Endothelial cell of umbilical vein (primary cell): ENCODE results near the gene RCOR1. TPM values are rescaled to one million over a fixed set of nuclear protein-coding genes. Genes with fewer than 3 reads are reported as not detected.

Experiments
- BruUV-seq: library from RNA; stranded (reverse); fragments of 400-500 nt; replicated peaks from 2 replicates; lab custom pipeline; 2021; lab: Mats Ljungman, UMichigan
- CTCF ChIA-PET: fragments of 300-600, 350-600 bp; sonication (Branson Sonifier 250); formaldehyde crosslinking; loops from one replicate; lab custom pipeline; 2021; ENCODE audit warnings: antibody characterized with exemption, inconsistent platforms; lab: Charles Lee
- POLR2A ChIA-PET: fragments of 300-600, 350-600 bp; sonication (Branson Sonifier 250); formaldehyde crosslinking; loops from one replicate; lab custom pipeline; 2021; ENCODE audit warnings: antibody characterized with exemption, inconsistent platforms; lab: Charles Lee
- DNase-seq: peaks from one replicate; pipeline ENCODE4 v3.0.0-alpha.2; 2011; ENCODE audit warnings: low read depth, low spot score
- FAIRE-seq: peaks from 2 replicates; lab custom pipeline; 2011; peaks lifted over from hg19 to GRCh38; lab: Jason Lieb, UNC
- H2AFZ ChIP-seq: 2 replicates; pipeline ENCODE4 v1.6.0; 2012; ENCODE audit warnings: low read depth, low read length, control low read depth, inconsistent platforms
- H3K27ac ChIP-seq: 2 replicates; pipeline ENCODE4 v1.5.1; 2011; ENCODE audit warnings: low read depth, mild to moderate bottlenecking, control low read depth, low read length, moderate library complexity; ENCODE audit not compliant: insufficient read depth
- H3K27me3 ChIP-seq, 2 experiments: 2 replicates each; pipeline versions ENCODE4 v1.6.0 to v1.6.1; 2011; ENCODE audit warnings: low read length in 2 of 2, mixed read lengths in 1 of 2; ENCODE audit not compliant: control insufficient read depth in 2 of 2, insufficient read depth in 2 of 2
- H3K36me3 ChIP-seq, 2 experiments: 2 replicates in 1 of 2; 3 replicates in 1 of 2; pipeline ENCODE4 v1.5.1; 2011; ENCODE audit warnings: low read length in 2 of 2, mild to moderate bottlenecking in 1 of 2, moderate library complexity in 1 of 2; ENCODE audit not compliant: control insufficient read depth in 2 of 2, insufficient read depth in 2 of 2; ENCODE audit errors: extremely low read depth in 1 of 2
- H3K4me1 ChIP-seq: 3 replicates; pipeline ENCODE4 v1.5.1; 2011; ENCODE audit warnings: mild to moderate bottlenecking, low read length; ENCODE audit not compliant: control insufficient read depth, insufficient read depth; ENCODE audit errors: extremely low read depth
- H3K4me2 ChIP-seq: 2 replicates; pipeline ENCODE4 v1.6.1; 2011; ENCODE audit warnings: low read length, control low read depth, mixed read lengths; ENCODE audit not compliant: insufficient read depth
- H3K4me3 ChIP-seq, 3 experiments: fragments of 200-600 bp in 1 of 3; sonication (generic), shearing (Covaris generic) in 1 of 3; replicated peaks in 1 of 3; 2 replicates each; pipeline ENCODE4 v1.5.1; 2011 to 2016; ENCODE audit warnings: control low read depth in 3 of 3, low read length in 3 of 3, mild to moderate bottlenecking in 2 of 3, inconsistent platforms in 1 of 3, low read depth in 1 of 3, moderate library complexity in 1 of 3; ENCODE audit not compliant: insufficient read depth in 1 of 3
- H3K79me2 ChIP-seq: 2 replicates; pipeline ENCODE4 v1.6.0; 2012; ENCODE audit warnings: low read length, inconsistent platforms; ENCODE audit not compliant: control insufficient read depth, insufficient read depth
- H3K9ac ChIP-seq: replicated peaks from 2 replicates; pipeline ENCODE3; 2011; ENCODE audit warnings: low read length, control low read depth; ENCODE audit not compliant: insufficient read depth; ENCODE audit errors: extremely low read depth
- H3K9me1 ChIP-seq: replicated peaks from 3 replicates; pipeline ENCODE4 v1.6.0; 2011; ENCODE audit warnings: mild to moderate bottlenecking, low read length; ENCODE audit not compliant: control insufficient read depth, insufficient read depth; ENCODE audit errors: extremely low read depth
- H3K9me3 ChIP-seq: replicated peaks from 2 replicates; pipeline ENCODE4 v1.5.1; 2012; ENCODE audit warnings: low read length, inconsistent platforms; ENCODE audit not compliant: control insufficient read depth, insufficient read depth
- H4K20me1 ChIP-seq: replicated peaks from 2 replicates; pipeline ENCODE3; 2011; ENCODE audit warnings: mild to moderate bottlenecking, low read length; ENCODE audit not compliant: control insufficient read depth, insufficient read depth; ENCODE audit errors: extremely low read depth
- CTCF ChIP-seq, 2 donors: IDR thresholded peaks; 1 replicate in 1 of 2; 2 replicates in 1 of 2; pipeline ENCODE4 v1.5.1; 2011; ENCODE audit warnings: low read length in 2 of 2, mild to moderate bottlenecking in 2 of 2, moderate library complexity in 2 of 2, control low read depth in 1 of 2, inconsistent platforms in 1 of 2, low read depth in 1 of 2; ENCODE audit not compliant: insufficient read depth in 1 of 2; ENCODE audit errors: extremely low read depth in 1 of 2
- EZH2 ChIP-seq: IDR thresholded peaks from 2 replicates; pipeline ENCODE4 v1.6.1; 2012; ENCODE audit warnings: borderline replicate concordance, low read depth, mild to moderate bottlenecking, moderate library complexity, low read length, inconsistent platforms; ENCODE audit not compliant: severe bottlenecking
- FOS ChIP-seq: IDR thresholded peaks from 2 replicates; pipeline ENCODE4 v1.6.1; 2011; ENCODE audit warnings: mild to moderate bottlenecking, low read length, moderate library complexity, borderline replicate concordance; ENCODE audit not compliant: insufficient read depth
- GATA2 ChIP-seq: IDR thresholded peaks from 2 replicates; pipeline ENCODE4 v1.7.0; 2011; ENCODE audit warnings: low read depth, mild to moderate bottlenecking, moderate library complexity, mixed read lengths, low read length; ENCODE audit not compliant: insufficient read length, insufficient read depth
- JUN ChIP-seq: IDR thresholded peaks from 2 replicates; pipeline ENCODE4 v1.6.1; 2011; ENCODE audit warnings: borderline replicate concordance, low read depth; ENCODE audit not compliant: insufficient read length, insufficient read depth
- MAX ChIP-seq: IDR thresholded peaks from 2 replicates; pipeline ENCODE4 v1.6.1; 2011; ENCODE audit not compliant: insufficient read depth, insufficient read length
- MYC ChIP-seq: IDR thresholded peaks from one replicate; pipeline ENCODE4 v1.6.1; 2011; ENCODE audit warnings: mild to moderate bottlenecking, low read depth, low read length
- POLR2A ChIP-seq: IDR thresholded peaks from 2 replicates; pipeline ENCODE4 v1.6.1; 2012; ENCODE audit warnings: low read depth, mild to moderate bottlenecking, control low read depth, low read length
- POLR2AphosphoS5 ChIP-seq: IDR thresholded peaks from 2 replicates; pipeline ENCODE4 v1.6.1; 2012; ENCODE audit warnings: low read depth, mild to moderate bottlenecking, control low read depth, low read length, moderate library complexity; ENCODE audit not compliant: insufficient read depth
- dilution Hi-C: fragments of 300-500 bp; cut with MboI; formaldehyde crosslinking; loops from one replicate; pipeline ENCODE4 v1.15.0; 2019; ENCODE audit warnings: low sequenced_read_pairs; ENCODE audit not compliant: extremely low pct_ligation_motif_present
- intact Hi-C: fragments of 100-400 bp; cut with micrococcal nuclease; formaldehyde crosslinking; loops from one replicate; pipeline ENCODE4 v1.10.0; 2022
- polyA plus RNA-seq, 4 experiments: library from polyadenylated mRNA; depleted of rRNA in 3 of 4; stranded (reverse) in 3 of 4; unstranded in 1 of 4; fragments of >200 nt; gene quantifications; 2 replicates each; pipeline versions ENCODE4 v1.2.1 to v1.2.3, GENCODE V29; 2011 to 2012; ENCODE audit warnings: missing spikeins in 1 of 4
- total RNA-seq: library from RNA; stranded (reverse); gene quantifications from 2 replicates; pipeline ENCODE4 v1.2.3, GENCODE V29; 2021

RCOR1 gene
- total and polyA plus RNA-seq, 2 donors (not counting 3 experiments of a cell fraction or from before 2014, with no cell fraction given), result 15.6 to 32.2 TPM

- no TSS peak for BruUV-seq
- Histone ChIP-seq H4K20me1 (no peaks in the 10 kb centered on the region), H3K36me3 (peaks cover 4 to 5% of the 10 kb centered on the region in 2 experiments), H3K4me2 (no peak overlapping the region), H3K9me3 (no peaks in the 10 kb centered on the region), H3K4me3 (no peak overlapping the region), H3K79me2 (no peaks in the 10 kb centered on the region), H3K27me3 (no peaks in the 10 kb centered on the region), H3K4me1 (no peaks in the 10 kb centered on the region), H3K9me1 (no peaks in the 10 kb centered on the region), H3K27ac (no peak overlapping the region), H2AFZ (no peak overlapping the region), H3K9ac (no peak overlapping the region)
- TF ChIP-seq FOS (no peak), GATA2 (no peak), MAX (no peak), EZH2 (no peak), MYC (no peak), POLR2AphosphoS5 (no peak), CTCF (IDR thresholded peaks at IDR 0.05; ENCODE audit: extremely low read depth in 1 of 2, insufficient read depth in 1 of 2, low read depth in 1 of 2, low read length in 2 of 2) (no peak), POLR2A (no peak), JUN (no peak)
- no peak for DNase-seq
- intact Hi-C loops, result no loop called here
- dilution Hi-C loops, result no loop called here
- POLR2A ChIA-PET, result no interaction called here
- CTCF ChIA-PET, result interaction anchor here (3.5 kb wide), 1 partner anchor 17 kb away, joined by 16 read pairs; no protein-coding TSS in a partner anchor
- FAIRE-seq, result no peak
Observed at GRCh38 chr14:102711207-102711606, 118.8 kb downstream of the RCOR1 start.
